Transverse colon (tissue), 3 donors: ENCODE measurements around the gene CLIC2.
"Not testable (repeated sequence)": the region's sequence is repeated elsewhere in the genome, so short reads cannot be mapped to it uniquely, and the experiment has no call there.

ENCODE experiments used
- CTCF ChIP-seq, 5 experiments: fragments of 200-600 bp in 3 of 5; fragments of 450-650 bp in 2 of 5; sonication (generic) in 3 of 5; IDR thresholded peaks; 1 replicate in 2 of 5; 2 replicates in 3 of 5; pipeline ENCODE4 v1.5.1; 2016 to 2017; ENCODE audit warnings: antibody characterized with exemption in 5 of 5, inconsistent platforms in 3 of 5, mild to moderate bottlenecking in 2 of 5, moderate library complexity in 1 of 5
- EP300 ChIP-seq: sonication (generic); formaldehyde crosslinking; IDR thresholded peaks from one replicate; pipeline ENCODE4 v1.6.1; 2017; ENCODE audit warnings: antibody characterized with exemption, low read depth

DNA sequence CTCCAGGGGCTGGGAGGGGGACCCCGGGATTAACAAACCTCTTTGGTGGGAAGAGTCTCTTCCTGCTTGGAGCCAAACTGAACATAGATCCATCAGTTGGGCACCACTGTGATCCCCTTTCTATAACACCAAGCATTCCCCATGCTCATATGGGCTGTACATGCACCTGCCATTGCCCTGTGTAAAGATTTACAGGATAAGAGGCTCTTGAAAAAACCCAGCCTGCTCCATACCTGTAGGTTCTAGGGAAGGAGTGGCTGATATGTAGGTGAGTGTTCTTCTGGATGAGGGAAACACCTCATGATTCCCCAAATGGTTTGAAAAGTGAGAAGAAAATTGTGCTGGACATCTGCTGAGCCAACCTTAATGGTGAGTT, 911 bp upstream of the CLIC2 start:
- TF ChIP-seq CTCF (IDR thresholded peaks at IDR 0.05); EP300: not testable (repeated sequence)
